ENCODE data around the gene LPIN3. TPM values are rescaled to one million over a fixed set of nuclear protein-coding genes. Genes with fewer than 3 reads are reported as not detected.

The LPIN3 gene
- total RNA-seq, 1 experiment from 2014 or later, result 18.5 TPM

DNA sequence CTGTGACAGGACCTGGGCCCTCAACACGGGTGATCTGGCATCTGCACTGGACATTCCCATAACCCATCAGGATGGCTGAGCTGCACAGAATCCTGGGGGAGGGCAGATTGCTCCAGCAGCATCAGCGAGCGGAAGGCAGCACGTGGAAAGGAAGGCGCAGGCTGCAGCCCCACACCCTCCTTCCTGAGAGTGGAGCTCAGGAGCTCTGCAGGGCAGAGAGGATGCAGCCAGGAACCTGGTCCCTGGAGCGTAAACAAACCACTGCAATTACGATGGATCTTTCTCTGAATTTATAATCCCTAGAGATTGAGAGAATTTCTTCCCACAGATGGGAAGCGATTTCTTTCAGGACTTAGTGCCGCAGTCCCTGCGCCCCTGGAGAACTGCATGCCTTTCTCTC, 65.7 kb downstream of the LPIN3 start:
- Histone ChIP-seq H3K27me3 (ENCODE audit: insufficient read depth, low read length) (no peaks in the 10 kb centered on the region), H4K20me1 (ENCODE audit: insufficient read depth) (no peaks in the 10 kb centered on the region), H3K9me3 (ENCODE audit: control insufficient read depth in 1 of 2, insufficient read depth in 1 of 2, low read depth in 1 of 2, low read length in 2 of 2) (no peaks in the 10 kb centered on the region), H3K9ac (ENCODE audit: low read length) (no peak overlapping the region), H2AFZ (ENCODE audit: low read depth, low read length, poor library complexity, severe bottlenecking) (no peak overlapping the region), H3K79me2 (ENCODE audit: insufficient read depth, low read length) (no peaks in the 10 kb centered on the region), H3K4me3 (replicated peaks in 1 of 2; ENCODE audit: low read depth in 1 of 2, low read length in 2 of 2) (no peak overlapping the region), H3K9me2 (ENCODE audit: insufficient read depth) (no peaks in the 10 kb centered on the region), H3K4me1 (ENCODE audit: control insufficient read depth in 1 of 2, insufficient read depth in 2 of 2, low read length in 2 of 2) (no peaks in the 10 kb centered on the region), H3K27ac (ENCODE audit: low read depth, low read length) (no peak overlapping the region), H3K36me3 (ENCODE audit: control insufficient read depth in 1 of 2, insufficient read depth in 2 of 2, low read length in 2 of 2) (peaks cover 0 to 2% of the 10 kb centered on the region in 2 experiments; a peak in 2 of 4 replicates), H3K4me2 (ENCODE audit: low read length) (no peak overlapping the region)
- ChIA-PET CTCF (no interaction called here), RAD21 (ENCODE audit: low non-redundant PET in 1 of 2, low total read pairs in 2 of 2, uncharacterized antibody in 2 of 2, unreplicated experiment in 2 of 2) (no interaction called here), POLR2A (no interaction called here)
- no TSS peak for BruUV-seq (replicated peaks)
- no peak for DNase-seq (ENCODE audit: low read depth, low spot score)
- intact Hi-C loops (cut with micrococcal nuclease), result no loop called here
- no peak for ATAC-seq
- no peak for TF ChIP-seq TCF7L2 (IDR thresholded peaks at IDR 0.05; ENCODE audit: borderline replicate concordance, extremely low read depth, insufficient read depth, insufficient read length)
- TF ChIP-seq, protein P1, sequence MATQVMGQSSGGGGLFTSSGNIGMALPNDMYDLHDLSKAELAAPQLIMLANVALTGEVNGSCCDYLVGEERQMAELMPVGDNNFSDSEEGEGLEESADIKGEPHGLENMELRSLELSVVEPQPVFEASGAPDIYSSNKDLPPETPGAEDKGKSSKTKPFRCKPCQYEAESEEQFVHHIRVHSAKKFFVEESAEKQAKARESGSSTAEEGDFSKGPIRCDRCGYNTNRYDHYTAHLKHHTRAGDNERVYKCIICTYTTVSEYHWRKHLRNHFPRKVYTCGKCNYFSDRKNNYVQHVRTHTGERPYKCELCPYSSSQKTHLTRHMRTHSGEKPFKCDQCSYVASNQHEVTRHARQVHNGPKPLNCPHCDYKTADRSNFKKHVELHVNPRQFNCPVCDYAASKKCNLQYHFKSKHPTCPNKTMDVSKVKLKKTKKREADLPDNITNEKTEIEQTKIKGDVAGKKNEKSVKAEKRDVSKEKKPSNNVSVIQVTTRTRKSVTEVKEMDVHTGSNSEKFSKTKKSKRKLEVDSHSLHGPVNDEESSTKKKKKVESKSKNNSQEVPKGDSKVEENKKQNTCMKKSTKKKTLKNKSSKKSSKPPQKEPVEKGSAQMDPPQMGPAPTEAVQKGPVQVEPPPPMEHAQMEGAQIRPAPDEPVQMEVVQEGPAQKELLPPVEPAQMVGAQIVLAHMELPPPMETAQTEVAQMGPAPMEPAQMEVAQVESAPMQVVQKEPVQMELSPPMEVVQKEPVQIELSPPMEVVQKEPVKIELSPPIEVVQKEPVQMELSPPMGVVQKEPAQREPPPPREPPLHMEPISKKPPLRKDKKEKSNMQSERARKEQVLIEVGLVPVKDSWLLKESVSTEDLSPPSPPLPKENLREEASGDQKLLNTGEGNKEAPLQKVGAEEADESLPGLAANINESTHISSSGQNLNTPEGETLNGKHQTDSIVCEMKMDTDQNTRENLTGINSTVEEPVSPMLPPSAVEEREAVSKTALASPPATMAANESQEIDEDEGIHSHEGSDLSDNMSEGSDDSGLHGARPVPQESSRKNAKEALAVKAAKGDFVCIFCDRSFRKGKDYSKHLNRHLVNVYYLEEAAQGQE (IDR thresholded peaks at IDR 0.05; ENCODE audit: low read depth), result no peak
- TF ChIP-seq, protein P2, sequence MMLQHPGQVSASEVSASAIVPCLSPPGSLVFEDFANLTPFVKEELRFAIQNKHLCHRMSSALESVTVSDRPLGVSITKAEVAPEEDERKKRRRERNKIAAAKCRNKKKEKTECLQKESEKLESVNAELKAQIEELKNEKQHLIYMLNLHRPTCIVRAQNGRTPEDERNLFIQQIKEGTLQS (IDR thresholded peaks at IDR 0.05), result no peak
- TF ChIP-seq YY1 (IDR thresholded peaks at IDR 0.05; ENCODE audit: extremely low read depth, insufficient replicate concordance, low read depth, low read length), result no peak
- no peak for TF ChIP-seq MAX (IDR thresholded peaks at IDR 0.05)
- TF ChIP-seq SP1 (IDR thresholded peaks at IDR 0.05; ENCODE audit: low read depth), result no peak
- TF ChIP-seq EGR1 (IDR thresholded peaks at IDR 0.05; ENCODE audit: low read depth), result no peak
- TF ChIP-seq JUND (IDR thresholded peaks at IDR 0.05), result no peak
- TF ChIP-seq RAD21 (IDR thresholded peaks at IDR 0.05; ENCODE audit: low read depth), result no peak
- no peak for TF ChIP-seq ELF1 (IDR thresholded peaks at IDR 0.05; ENCODE audit: borderline replicate concordance, low read depth)
